OCI-LY1 (cell line): Measurements from ENCODE around the gene CLDN20.

Experiments used
- EZH2 ChIP-seq: fragments of 200-600 bp; sonication (generic), shearing (Covaris generic); IDR thresholded peaks from 2 replicates; pipeline ENCODE4 v1.8.0; 2017; ENCODE audit warnings: borderline replicate concordance, mixed run types, mild to moderate bottlenecking, antibody characterized with exemption, low read length, moderate library complexity, mixed read lengths
- TF ChIP-seq, protein P1 (sequence below): fragments of 200-600 bp; sonication (generic), shearing (Covaris generic); IDR thresholded peaks from 2 replicates; pipeline ENCODE4 v1.5.1; 2017; ENCODE audit warnings: mild to moderate bottlenecking, antibody characterized with exemption, low read length, moderate library complexity, mixed read lengths

DNA sequence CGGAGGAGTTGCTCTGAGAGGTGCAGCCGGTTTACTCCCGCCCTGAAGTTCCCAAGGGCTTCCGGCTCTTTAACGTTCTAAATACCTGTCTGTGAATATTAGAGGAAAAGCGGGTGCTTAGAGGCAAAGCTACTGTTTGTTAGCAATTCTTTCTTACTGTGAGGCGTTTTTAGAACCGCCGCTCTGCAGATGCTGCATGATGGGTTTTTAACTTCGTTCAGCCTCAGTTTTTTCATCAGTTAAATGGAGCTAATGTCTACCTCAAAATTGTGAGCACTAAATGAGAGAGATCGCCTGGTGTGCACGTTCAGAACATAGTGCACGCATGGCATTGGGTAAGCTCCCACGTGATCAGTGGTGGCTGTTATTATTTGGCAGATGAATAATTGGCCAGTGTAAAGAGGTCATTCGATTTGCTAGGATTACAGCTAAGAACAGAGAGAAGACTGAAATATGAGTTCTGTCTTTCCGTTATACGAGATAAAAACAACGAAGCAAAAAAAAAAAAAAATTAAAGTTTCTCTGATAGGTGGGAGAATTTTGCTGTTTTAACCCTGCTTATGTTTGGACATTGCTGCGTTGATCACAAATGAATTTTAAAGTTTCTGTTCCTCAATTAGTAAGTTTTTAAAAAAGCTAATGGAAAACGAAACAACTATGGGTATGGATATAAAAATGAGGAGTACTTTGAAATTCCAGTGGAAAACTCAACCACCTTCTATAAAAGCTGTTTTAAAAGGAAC, 51.1 kb downstream of the CLDN20 start:
- TF ChIP-seq EZH2 = no peak
- TF ChIP-seq, protein P1, sequence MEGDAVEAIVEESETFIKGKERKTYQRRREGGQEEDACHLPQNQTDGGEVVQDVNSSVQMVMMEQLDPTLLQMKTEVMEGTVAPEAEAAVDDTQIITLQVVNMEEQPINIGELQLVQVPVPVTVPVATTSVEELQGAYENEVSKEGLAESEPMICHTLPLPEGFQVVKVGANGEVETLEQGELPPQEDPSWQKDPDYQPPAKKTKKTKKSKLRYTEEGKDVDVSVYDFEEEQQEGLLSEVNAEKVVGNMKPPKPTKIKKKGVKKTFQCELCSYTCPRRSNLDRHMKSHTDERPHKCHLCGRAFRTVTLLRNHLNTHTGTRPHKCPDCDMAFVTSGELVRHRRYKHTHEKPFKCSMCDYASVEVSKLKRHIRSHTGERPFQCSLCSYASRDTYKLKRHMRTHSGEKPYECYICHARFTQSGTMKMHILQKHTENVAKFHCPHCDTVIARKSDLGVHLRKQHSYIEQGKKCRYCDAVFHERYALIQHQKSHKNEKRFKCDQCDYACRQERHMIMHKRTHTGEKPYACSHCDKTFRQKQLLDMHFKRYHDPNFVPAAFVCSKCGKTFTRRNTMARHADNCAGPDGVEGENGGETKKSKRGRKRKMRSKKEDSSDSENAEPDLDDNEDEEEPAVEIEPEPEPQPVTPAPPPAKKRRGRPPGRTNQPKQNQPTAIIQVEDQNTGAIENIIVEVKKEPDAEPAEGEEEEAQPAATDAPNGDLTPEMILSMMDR = no peak
